PFSK-1 (cell line): ENCODE measurements around the gene PRDM11.

Source experiments
- POLR2AphosphoS5 ChIP-seq: IDR thresholded peaks from 2 replicates; pipeline ENCODE4 v1.6.1; 2012; ENCODE audit warnings: low read depth, mild to moderate bottlenecking, control low read depth, low read length, moderate library complexity
- TF ChIP-seq, protein P1 (sequence below), 2 experiments: IDR thresholded peaks; 2 replicates each; pipeline versions ENCODE4 v1.6.1 to v1.8.0; 2011 to 2012; ENCODE audit warnings: low read depth in 2 of 2, low read length in 2 of 2, control low read depth in 1 of 2, inconsistent platforms in 1 of 2, mild to moderate bottlenecking in 1 of 2, moderate library complexity in 1 of 2; ENCODE audit not compliant: insufficient read depth in 1 of 2

DNA sequence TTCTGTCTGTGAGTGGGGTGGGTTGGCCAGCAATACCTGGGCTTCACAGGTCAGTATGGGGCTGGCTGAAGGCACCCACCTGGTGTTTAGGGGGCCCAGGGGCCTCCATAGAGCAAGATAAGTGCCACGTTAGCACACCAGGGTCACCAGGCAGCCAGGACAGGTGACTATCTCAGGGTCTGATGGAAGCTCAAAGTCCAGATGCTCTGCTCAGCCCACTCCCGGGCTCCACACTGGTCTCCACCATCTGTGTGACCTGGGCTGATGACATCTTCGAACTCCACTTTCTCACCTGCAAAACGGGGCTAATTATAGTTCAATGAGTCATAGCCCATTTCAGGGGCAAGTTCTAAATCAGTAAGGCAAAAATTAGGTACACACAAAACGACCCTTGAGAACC is 39.4 kb upstream of the PRDM11 start:
- TF ChIP-seq, protein P1, sequence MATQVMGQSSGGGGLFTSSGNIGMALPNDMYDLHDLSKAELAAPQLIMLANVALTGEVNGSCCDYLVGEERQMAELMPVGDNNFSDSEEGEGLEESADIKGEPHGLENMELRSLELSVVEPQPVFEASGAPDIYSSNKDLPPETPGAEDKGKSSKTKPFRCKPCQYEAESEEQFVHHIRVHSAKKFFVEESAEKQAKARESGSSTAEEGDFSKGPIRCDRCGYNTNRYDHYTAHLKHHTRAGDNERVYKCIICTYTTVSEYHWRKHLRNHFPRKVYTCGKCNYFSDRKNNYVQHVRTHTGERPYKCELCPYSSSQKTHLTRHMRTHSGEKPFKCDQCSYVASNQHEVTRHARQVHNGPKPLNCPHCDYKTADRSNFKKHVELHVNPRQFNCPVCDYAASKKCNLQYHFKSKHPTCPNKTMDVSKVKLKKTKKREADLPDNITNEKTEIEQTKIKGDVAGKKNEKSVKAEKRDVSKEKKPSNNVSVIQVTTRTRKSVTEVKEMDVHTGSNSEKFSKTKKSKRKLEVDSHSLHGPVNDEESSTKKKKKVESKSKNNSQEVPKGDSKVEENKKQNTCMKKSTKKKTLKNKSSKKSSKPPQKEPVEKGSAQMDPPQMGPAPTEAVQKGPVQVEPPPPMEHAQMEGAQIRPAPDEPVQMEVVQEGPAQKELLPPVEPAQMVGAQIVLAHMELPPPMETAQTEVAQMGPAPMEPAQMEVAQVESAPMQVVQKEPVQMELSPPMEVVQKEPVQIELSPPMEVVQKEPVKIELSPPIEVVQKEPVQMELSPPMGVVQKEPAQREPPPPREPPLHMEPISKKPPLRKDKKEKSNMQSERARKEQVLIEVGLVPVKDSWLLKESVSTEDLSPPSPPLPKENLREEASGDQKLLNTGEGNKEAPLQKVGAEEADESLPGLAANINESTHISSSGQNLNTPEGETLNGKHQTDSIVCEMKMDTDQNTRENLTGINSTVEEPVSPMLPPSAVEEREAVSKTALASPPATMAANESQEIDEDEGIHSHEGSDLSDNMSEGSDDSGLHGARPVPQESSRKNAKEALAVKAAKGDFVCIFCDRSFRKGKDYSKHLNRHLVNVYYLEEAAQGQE (IDR thresholded peaks at IDR 0.05; ENCODE audit: insufficient read depth in 1 of 2, low read depth in 2 of 2, low read length in 2 of 2), result no peak
- TF ChIP-seq POLR2AphosphoS5, result no peak
